Activated T-cell treated with anti-CD3 and anti-CD28 coated beads for 24 hours (primary cell): Measurements from ENCODE around the gene RPAP2.
"Not testable (repeated sequence)": the region's sequence is repeated elsewhere in the genome, so short reads cannot be mapped to it uniquely, and the experiment has no call there.

Experiments
- DNase-seq: peaks from one replicate; pipeline ENCODE4 v3.0.0-alpha.2; 2020; ENCODE audit warnings: low read depth

The RPAP2 gene

DNA sequence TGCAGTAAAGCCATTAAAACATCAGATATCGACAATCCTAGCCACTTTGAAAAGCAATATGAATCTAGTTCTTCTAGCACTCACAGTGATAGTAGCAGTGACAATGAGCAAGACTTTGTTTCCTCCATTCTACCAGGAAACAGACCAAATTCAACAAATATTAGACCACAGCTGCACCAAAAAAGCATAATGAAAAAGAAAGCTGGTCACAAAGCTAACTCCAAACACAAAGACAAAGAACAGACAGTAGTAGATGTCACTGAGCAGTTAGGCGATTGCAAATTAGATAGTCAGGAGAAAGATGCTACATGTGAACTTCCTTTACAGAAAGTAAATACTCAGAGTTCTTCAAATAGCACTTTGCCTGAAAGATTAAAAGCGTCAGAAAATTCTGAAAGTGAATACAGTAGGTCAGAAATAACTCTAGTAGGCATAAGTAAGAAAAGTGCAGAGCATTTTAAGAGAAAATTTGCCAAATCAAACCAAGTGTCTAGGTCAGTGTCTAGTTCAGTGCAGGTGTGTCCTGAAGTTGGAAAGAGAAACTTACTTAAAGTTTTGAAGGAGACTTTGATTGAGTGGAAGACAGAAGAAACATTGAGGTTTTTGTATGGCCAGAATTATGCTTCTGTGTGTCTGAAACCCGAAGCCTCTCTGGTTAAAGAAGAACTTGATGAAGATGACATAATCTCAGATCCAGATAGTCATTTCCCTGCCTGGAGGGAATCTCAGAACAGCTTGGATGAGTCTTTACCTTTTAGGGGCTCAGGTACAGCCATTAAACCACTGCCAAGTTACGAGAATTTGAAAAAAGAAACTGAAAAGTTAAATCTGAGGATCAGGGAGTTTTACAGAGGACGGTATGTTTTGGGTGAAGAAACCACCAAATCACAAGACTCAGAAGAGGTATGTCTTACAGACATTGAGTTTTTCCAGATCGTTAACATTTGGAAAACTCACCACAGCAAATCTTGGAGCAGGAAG lies 24.9 kb downstream of the RPAP2 start:
- no peak for DNase-seq

DNA sequence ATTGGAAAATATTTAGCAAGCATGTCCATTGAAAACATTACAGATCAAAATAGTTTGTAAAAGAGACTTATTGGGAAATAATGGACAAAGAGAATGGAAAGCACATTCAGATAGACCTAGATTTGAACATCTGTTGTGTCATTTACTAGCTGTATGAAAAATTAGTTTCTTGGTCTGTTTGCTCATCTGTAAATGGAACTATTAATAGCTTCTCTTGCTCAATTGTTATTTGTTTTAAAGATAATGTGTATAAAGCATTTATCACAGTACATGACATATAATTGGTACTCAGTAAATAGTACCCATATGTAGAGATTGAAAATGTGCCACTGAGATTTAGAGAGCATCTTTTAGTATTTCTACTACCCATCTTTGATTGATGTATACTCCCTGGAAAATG lies 25.9 kb downstream of the RPAP2 start:
- DNase-seq = no peak

DNA sequence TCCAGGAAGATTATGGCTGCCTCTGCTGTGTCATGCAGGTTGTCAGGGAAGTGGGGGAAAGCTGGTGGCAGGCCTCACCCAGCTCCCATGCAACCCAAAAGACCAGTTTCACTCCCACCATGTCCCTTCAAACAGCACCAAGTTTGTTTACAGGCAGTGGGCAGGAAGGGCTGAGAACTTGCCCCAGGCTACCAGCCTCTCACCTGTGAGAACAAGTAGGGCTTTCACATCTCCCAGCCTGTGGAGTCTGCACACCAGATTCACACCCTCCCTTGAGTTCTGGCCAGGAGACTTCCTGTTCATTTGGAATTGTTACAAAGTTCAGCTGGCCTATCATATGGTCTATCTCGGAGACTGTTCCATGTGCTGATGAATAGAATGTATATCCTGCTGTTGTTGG lies 27.8 kb downstream of the RPAP2 start:
- no peak for DNase-seq

DNA sequence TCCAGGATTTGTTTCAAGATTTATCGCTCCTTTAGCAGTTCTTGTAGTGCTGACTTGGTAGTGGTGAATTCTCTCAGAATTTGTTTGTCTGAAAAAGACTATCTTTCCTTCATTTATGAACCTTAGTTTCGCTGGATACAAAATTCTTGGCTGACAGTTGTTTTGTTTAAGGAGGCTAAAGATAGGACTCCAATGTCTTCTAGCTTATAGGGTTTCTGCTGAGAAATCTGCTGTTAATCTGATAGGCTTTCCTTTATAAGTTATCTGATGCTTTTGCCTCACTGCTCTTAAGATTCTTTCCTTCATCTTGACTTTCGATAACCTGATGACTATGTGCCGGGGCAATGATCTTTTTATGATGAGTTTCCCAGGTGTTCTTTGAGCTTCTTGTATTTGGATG lies 28.9 kb downstream of the RPAP2 start:
- no peak for DNase-seq

DNA sequence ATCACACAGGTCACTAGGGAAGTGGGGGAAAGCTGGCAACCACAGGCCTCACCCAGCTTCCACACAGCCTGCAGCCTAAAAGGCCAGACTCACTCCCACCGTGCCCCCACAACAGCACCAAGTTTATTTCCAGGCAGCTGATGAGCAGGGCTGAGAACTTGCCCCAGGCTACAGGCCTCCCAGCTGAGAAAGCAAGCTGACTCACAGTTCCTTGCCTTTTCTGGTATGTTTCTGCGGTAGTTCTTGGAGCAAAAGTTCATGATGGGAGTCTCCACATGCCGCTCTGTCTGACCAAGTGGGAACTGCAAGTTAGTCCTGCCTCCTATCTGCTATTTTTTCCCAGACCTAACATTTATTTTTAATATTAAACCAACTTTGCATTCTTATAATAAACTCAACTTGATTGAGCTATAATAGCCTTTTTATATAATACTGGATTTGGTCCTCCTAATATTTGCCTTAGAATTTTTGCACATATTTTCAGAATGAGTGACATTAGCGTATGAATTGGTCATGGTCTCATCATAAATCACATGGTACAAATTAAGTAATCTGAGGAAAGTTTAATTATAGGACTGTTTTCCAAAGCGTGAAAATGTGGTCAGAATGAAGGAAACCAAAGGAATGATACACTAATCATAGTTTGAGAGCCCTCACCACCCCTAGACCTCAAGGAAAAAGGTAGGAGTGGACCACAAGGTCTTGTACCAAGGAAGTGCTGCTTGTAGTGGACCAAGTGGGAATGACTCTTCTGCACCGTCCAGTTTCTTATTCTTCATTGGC lies 30.7 kb downstream of the RPAP2 start:
- no peak for DNase-seq

DNA sequence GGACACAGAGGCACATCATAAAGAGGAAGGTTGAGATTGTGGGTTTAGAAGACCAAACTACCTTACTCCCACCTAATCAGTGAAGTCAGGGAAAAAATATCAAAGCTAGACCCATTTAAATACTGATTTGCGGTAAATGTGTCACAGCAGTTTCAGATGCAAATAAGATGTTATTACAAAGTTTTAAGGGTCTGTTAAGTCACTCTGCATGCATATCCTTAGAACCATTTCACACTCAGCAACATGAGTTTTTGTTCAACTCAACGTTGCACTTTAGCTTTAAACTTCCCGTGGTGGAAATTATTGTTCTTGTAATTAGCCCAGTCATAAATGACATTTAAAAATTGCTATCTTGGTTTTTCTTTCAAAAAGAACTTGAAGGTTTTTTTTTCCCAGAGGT lies 34.8 kb downstream of the RPAP2 start:
- DNase-seq = no peak

DNA sequence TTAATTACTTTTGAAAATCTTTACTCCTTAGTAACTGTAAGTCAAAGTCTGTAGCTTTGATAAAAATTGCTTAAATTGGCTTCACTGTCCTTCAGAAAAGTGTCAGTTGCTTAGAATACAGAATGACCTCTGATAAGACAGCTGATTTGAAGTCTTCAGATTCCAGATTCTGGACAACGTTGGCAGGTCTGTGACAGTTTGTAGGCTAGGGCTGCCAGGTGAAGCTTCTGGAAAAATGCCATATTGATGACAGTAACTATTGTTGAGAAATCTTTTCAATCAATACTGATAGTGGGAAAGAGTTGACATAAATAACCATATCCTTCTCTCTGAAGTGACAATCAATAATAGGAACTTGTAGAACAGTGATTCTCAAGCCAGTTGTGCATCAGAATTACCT lies 41.3 kb downstream of the RPAP2 start:
- DNase-seq = no peak

DNA sequence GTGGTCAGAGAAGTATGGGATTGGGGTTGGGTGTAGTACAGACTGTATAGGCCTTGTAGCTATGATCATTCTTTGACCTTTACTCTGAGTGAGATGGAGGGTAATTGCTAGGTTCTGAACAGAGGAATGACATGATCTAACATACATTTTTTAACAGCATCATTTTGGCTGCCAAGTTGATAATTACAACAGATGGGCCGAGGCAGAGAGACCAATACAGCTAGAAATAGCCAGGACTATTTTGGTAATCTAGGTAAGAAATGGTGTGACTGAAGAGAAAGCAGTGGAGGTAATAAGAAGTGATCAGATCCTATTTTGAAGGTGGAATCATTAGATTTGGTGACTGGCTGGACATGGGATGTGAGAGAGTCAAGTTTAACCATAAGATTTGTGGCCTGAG lies 43.5 kb downstream of the RPAP2 start:
- DNase-seq = no peak

DNA sequence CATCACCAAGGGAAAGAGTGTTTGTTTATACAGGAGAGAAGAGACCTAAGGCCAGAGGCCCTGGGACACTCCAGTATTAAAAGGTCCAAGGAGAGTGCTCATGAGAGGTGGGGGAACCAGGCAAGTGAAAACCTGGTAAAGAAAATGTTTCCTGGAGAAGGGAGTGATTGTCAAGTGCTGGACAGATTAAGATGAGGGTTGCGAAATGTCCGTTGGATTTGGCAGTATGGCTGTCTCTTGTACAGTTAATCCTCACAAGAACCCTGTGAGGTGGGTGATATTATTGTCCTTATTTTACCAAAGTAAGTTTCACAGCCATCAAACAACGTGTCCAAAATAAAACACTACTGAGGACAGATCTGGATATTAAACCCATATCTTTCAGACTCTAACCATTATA lies 44.2 kb downstream of the RPAP2 start:
- DNase-seq = no peak

DNA sequence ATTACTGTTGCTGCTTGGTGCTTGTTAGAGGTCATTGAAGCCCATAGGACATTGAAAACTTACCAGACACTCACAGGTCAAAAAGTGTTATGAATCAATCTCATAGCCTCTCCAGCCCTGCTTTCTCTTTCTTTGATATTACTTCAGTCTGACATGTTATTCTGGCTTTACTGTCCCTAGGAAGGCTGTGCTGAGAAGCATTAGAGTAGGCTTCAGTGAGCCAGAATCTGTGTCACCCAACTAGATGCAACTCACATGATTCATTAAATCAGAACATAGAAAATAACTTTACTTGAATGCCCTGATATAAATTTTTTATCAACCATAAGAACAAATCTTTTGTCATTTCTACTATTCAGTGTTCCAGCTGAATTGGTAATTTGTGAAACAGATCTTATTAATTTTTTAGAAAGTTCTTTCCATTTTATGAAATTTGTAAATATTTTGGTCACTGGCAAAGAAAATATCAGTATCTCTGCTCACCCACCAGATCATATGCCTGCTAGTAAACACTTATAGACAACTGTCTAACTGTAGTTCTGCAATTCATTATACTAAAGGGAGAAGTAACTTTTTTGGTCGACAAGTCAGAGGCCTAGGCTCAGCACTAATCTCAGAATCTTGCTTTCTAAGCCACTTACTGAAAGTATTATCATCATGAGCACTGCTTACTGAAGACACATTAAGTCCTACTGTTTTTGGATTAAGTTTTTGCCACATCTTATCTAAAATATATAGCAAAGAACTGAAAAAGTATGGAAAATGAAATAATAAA lies 48.2 kb downstream of the RPAP2 start:
- no peak for DNase-seq

DNA sequence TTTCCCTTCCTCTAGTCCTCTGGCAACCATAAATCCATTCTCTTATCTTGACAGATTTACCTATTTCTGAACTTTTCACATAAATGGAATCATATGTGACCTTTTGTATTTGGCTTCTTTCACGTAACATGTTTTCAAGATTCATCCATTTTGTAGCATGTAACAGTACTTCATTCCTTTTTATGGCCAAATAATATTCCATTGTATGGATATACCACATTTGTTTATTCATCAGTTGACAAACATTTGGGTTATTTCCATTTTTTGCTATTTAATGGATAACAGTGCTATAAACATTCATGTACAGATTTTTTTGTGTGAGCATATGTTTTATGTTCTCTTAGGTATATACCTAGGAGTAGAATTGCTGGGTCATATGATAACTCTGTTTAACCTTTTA lies 54.0 kb downstream of the RPAP2 start:
- DNase-seq = no peak

DNA sequence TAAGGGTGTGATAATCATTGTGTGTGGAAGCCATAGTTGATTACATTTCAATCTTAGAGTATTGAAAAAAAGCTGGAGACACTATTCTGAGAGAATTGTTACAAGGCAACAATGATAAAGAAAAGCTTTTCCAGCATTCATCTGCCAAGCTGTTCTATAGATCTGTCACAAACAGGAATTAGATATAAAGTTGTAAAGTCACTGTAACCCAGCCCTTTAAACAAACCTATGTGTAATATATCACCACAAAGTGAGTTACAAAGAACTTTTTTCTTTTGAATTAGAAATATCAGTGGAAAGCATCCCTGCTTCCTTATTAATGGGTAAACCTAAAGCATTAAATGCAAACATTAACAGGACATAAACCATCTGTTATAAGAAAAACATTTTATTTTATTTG lies 55.4 kb downstream of the RPAP2 start:
- DNase-seq = no peak

DNA sequence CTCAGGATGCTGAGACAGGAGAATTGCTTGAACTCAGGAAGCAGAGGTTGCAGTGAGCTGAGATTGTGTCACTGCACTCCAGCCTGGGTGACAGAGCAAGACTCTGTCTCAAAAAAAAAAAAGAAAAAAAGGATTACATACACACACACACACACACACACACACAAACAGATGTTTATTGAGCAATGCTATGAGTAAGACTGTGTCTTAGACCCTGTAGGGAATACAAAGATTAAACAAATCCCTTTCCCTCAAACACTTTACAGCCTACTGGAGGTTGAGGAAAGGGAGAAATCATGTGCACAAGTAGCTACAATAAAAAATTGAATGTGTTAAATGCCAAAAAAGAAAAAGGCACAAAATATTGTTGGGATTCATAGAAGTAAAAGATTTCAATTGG lies 58.1 kb downstream of the RPAP2 start:
- no peak for DNase-seq

DNA sequence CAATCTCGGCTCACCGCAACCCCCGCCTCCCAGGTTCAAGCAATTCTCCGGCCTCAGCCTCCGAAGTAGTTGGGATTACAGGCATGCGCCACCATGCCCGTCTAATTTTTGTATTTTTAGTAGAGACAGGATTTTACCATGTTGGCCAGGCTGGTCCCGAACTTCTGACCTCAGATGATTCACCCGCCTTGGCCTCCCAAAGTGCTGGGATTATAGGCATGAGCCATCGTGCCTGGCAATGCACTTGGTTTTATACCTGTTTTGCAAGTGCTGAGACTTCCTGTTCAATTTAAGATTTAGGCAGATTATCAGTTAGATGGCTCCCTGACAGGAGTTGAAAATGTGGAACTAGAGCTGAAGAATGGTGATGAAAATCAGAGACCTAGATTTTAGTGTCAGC lies 60.5 kb downstream of the RPAP2 start:
- not testable (repeated sequence) for DNase-seq

DNA sequence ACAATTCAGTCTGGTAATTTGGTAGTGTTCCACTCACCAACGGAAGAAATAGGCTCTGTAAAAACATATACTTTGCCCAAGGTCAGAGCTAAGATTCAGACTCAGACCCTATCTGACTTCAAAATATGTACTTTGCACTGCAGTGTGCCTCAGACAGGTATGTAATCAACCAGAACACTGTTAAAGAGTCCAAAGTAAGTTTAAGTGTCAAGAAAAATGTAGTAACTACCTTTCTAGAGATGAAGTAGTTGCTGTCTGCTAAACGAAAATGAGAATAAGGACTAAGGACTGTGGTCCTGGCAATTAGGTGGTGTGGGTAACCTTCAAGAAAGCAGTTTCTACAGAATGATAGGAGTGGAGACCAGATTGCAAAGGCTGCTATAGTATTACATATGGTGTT lies 61.1 kb downstream of the RPAP2 start:
- no peak for DNase-seq

DNA sequence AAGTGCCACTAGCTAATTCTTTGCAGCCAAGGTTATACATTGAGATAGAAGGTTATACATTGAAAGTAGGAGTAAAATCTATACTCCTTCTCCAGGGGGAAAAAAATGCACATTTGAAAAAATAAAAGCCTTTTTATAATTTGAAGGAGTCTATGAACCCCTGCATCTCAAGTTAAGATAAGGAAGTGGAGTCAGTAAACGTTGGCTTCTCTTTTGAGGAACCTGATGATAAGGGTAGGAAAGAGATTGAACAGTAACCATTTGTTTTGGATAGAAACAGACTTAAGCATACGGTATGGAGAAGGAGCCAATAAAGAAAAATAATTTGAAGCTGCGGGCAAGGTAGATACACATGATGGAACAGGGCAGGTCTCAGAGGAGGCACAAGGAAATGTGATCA lies 64.1 kb downstream of the RPAP2 start:
- DNase-seq = no peak

DNA sequence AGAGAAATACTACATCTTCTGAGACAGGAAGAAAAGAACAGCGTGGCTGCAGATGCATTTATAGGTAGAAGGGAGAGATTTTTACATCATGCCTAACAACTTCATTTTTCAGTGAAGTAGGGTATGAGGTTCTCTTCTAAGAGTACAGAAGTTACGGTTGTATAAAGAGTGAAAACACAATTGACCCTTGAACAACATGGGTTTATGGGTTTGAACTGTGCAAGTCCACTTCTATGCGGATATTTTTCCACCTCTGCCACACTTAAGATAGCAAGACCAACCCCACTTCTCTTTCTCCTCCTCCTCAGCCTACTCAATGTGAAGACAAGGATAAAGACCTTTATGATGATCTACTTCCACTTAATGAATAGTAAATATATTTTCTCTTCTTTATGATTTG lies 64.5 kb downstream of the RPAP2 start:
- DNase-seq = no peak

DNA sequence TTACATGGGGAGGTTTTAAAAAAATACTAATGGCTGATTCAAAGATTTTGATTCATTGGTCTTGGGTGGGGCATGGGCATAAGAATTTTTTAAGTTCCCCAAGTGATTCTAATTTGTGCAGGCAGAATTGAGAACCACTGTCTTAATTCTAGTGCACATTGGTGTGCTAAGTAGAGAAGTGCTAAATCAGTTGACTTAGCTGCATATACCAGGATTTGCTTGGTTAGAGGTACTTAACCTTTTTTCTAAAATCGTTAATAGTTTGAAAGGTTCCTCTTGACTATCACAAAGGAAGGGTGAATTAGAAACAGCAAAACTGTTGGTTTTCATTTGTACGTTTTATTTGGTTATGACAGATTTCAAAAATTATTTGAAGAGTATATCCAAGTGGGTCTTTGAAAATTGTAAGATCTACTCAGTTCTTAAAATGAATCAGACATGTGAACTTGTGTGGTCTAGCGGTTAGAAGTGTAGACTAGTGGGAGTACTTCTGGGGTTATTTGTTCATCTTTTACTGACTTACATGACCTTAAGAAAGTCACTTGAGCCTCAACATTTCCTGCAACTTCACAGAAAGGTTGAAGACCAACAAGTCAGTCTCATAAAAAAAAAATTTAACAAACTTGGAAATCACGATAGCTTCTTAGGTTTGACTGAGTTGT lies 66.7 kb downstream of the RPAP2 start:
- DNase-seq = no peak

DNA sequence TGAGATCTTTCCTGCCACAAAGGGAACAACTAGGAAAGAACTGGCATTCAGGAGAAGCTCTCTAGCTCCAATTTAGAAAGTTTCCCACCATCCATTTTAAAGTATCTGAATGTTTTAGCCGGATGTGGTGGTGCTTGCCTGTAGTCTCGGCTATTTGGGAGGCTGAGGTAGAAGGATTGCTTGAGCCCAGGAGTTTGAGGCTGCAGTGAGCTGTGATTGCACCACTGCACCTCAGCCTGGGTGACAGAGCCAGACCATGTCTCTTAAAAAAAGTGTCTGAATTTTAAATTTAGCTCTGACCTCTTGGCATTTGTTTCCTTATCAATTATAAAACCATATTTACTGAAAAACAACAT lies 67.2 kb downstream of the RPAP2 start:
- DNase-seq = no peak

DNA sequence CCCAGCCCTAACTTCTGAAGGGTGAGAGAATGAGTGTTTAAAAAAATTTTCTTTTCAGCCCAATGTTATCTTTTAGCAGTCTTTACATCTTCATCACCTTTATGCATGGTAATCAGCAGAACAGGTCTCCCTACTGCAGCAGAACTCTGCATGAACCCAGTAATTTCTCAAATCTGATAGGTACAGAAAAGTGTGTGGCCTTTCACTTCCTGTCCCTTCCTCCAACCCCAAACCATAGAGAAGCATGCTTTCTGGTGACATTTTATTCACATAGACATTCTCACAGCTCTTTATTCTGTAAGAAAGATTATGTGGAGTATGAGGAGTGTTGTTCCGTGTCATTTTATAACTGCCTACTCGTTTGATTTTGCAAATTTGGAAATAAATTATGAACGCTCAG lies 68.6 kb downstream of the RPAP2 start:
- DNase-seq = no peak

DNA sequence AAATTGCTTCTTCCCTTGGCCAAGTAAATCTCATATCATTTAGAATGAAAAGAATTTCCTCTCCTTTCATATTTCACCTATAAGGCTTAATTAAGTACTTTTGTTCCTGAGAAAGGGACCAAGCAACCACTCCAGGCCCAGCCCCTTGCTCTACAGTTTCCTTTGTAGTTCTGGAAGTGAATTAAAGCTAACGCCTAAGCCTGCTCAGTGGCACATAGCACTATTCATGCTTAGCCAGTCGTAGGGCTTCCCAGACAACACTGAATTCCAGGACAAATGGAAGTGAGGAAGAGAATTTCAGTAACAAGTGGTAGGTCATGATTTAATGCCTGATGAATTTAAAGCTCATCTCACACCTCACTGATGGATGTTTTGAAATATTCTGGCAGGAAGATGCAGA lies 73.3 kb downstream of the RPAP2 start:
- DNase-seq = no peak

DNA sequence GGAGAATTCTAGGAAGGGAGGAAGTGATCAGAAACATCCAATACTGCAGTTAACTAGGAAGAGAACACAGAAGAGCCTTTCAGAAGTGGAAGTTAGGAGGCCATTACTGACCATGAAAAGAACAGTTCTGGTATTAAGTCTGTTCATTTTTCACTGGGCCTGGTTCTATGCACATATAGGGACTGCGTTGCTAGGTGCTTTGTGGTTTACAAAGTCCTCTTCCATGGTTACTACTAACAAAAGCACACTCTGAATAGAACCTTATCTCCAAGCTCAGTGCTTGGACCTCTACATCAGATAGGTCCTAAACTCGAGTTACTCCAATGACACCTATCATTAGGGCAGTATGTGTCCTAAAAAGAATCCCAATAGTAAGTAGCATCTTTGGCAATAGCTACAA lies 75.4 kb downstream of the RPAP2 start:
- DNase-seq = no peak
